GM21723 (cell line): Measurements from ENCODE around the gene LIME1.

Experiments used
- ATAC-seq: cut with Tn5 transposase; IDR thresholded peaks from one replicate; pipeline ENCODE4 v1.9.1; 2021; ENCODE audit warnings: mild to moderate bottlenecking, moderate library complexity; ENCODE audit not compliant: unreplicated experiment

Gene LIME1

GRCh38 chr20:63735859-63736718, at the start of gene LIME1:
Gene LIME1, plus strand, starts transcription at chr20:63736664. Its CDS starts 886 bp downstream, at chr20:63737550.
- ATAC-seq, result peak; percentile 28

- ATAC-seq, result no peak
Observed at GRCh38 chr20:63687419-63688178, 48.9 kb upstream of the LIME1 start.

GRCh38 chr20:63688228-63689045, 48.0 kb upstream of the LIME1 start:
- no peak for ATAC-seq

GRCh38 chr20:63689046-63690002, 47.1 kb upstream of the LIME1 start:
- no peak for ATAC-seq

GRCh38 chr20:63690003-63690897, 46.2 kb upstream of the LIME1 start:
- no peak for ATAC-seq

GRCh38 chr20:63690898-63691710, 45.4 kb upstream of the LIME1 start:
- ATAC-seq, result no peak

- no peak for ATAC-seq
Observed at GRCh38 chr20:63691711-63692435, 44.6 kb upstream of the LIME1 start.

GRCh38 chr20:63692436-63693082, 43.9 kb upstream of the LIME1 start:
- ATAC-seq, result no peak

GRCh38 chr20:63693083-63693732, 43.3 kb upstream of the LIME1 start:
- ATAC-seq, result no peak

GRCh38 chr20:63693733-63694583, 42.5 kb upstream of the LIME1 start:
- no peak for ATAC-seq

GRCh38 chr20:63694584-63695423, 41.7 kb upstream of the LIME1 start:
- ATAC-seq, result no peak

GRCh38 chr20:63695424-63696305, 40.8 kb upstream of the LIME1 start:
- no peak for ATAC-seq

- ATAC-seq, result no peak
Observed at GRCh38 chr20:63696306-63696627, 40.2 kb upstream of the LIME1 start.
